Coronary artery (tissue), 2 donors: ENCODE data around the gene MKRN2.

ENCODE experiments used
- DNase-seq: peaks from one replicate; pipeline ENCODE4 v3.0.0-alpha.2; 2017; ENCODE audit warnings: low spot score
- H3K27ac ChIP-seq, 2 donors: fragments of 200-600 bp; sonication (generic); one replicate each; pipeline ENCODE4 v1.5.1; 2016 to 2019
- H3K4me3 ChIP-seq: fragments of 200-600 bp; sonication (generic); 2 replicates; pipeline ENCODE4 v1.5.1; 2016; ENCODE audit warnings: mild to moderate bottlenecking, moderate library complexity
- CTCF ChIP-seq: fragments of 200-600 bp; sonication (generic); IDR thresholded peaks from one replicate; pipeline ENCODE4 v1.5.1; 2019; ENCODE audit warnings: antibody characterized with exemption

The MKRN2 gene

DNA sequence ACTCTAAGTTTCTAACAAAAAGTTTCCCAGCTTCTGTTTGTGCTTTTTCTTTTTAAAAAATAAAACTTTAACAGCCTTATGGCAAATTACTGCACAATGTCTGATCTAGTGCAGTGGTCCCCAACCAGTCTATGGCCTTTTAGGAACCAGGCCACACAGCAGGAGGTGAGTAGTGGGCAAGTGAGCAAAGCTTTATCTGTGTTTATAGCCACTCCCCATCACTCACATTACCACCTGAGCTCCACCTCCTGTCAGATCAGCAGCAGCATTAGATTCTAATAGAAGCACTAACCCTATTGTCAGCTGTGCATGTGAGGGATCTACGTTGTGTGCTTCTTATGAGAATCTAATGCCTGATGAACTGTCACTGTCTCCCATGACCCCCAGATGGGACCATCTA, 5.6 kb downstream of the MKRN2 start:
- H3K4me3 ChIP-seq, result no peak overlapping the region
- TF ChIP-seq CTCF, result no peak
- no peak overlapping the region for H3K27ac ChIP-seq
- DNase-seq, result no peak

DNA sequence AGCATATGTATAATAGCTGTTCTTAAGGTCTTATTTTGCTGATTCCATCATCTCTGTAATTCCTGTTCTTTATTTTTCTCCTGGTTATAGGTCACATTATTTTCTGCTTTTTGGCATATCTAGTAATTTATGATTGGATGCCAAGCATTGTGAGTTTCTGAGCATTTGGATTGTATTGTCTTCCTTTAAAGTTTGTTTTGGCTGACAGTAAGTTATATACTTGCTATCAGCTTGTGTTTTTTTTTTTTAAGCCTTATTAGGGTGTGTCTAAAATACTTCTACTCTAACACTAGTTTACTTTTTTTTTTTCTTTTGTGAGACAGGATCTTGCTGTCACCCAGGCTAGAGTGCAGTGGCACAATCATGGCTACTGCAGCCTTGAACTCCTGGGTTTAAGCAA, 10.1 kb downstream of the MKRN2 start:
- no peak for TF ChIP-seq CTCF
- no peak for DNase-seq
- H3K27ac ChIP-seq, result no peak overlapping the region
- no peak overlapping the region for H3K4me3 ChIP-seq

DNA sequence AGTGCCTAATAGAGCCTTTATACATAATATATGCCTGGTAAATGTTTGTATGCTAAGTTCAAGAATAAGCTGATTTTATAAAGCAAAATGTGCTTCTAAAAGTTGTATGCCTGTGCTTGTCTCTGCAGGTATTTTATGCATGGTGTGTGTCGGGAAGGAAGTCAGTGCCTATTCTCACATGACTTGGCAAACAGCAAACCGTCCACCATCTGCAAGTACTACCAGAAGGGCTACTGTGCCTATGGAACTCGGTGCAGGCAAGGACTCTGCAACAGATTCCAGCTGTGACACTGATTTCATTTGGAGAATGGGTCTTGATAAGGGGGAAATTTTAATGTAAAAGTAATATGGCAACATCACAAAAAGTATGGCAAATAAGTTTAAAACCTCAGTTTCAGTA, 11.9 kb downstream of the MKRN2 start:
- no peak for DNase-seq
- H3K27ac ChIP-seq, result no peak overlapping the region
- no peak overlapping the region for H3K4me3 ChIP-seq
- no peak for TF ChIP-seq CTCF

DNA sequence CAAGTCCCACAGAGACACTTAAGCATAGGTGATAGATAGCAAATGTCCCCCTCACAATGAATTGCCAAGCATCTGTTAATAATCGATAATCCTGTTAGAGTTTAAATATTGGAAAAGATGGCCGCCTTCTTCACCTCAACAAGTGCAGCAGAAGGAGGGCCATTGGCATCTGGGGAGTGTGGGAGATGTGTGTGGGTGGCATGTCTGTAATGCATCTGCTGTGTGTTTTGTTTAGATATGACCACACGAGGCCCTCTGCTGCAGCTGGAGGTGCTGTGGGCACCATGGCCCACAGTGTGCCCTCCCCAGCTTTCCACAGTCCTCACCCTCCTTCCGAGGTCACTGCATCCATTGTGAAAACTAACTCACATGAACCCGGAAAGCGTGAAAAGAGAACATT, 12.9 kb downstream of the MKRN2 start:
- TF ChIP-seq CTCF, result no peak
- no peak for DNase-seq
- Histone ChIP-seq H3K27ac (no peak overlapping the region), H3K4me3 (no peak overlapping the region)

- DNase-seq, result no peak
- H3K4me3 ChIP-seq, result no peak overlapping the region
- no peak overlapping the region for H3K27ac ChIP-seq
- TF ChIP-seq CTCF, result no peak
These were observed 15.1 kb downstream of the MKRN2 start for GRCh38 chr3:12571986-12572385.

DNA sequence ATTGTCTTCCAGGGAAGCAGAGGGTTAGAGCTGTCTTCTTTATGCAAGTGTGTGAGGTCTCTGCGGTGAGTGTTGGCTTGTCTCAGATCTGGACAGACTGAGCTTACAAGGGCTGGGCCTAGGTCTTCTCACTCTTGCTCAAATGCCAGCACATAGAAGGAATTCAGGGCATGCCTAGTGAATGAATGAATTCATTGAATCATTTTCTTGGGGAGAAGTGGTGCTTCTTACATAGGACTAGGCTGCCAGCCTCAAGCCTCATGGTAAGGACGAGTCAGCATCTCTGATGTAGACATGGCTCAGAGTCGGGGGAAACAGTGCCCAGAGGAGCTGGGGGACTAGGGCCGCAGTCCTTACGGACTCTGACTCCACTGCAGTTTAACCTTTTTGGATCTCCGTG, 17.2 kb downstream of the MKRN2 start:
- H3K4me3 ChIP-seq, result no peak overlapping the region
- no peak overlapping the region for H3K27ac ChIP-seq
- DNase-seq, result no peak
- TF ChIP-seq CTCF, result no peak

- no peak for TF ChIP-seq CTCF
- no peak overlapping the region for H3K27ac ChIP-seq
These were observed 17.8 kb downstream of the MKRN2 start for GRCh38 chr3:12574661-12575060.

More at GRCh38 chr3:12574661-12575060, 17.8 kb downstream of the MKRN2 start:
- DNase-seq, result no peak
- H3K4me3 ChIP-seq, result no peak overlapping the region
